DND-41 (cell line): ENCODE measurements around the gene TARDBP.
A peak's percentile ranks its signal among the peaks of the same experiment; 100 is the strongest.

Experiments
- ATAC-seq: fragments of 200-7000 bp; cut with Tn5 transposase; 3 replicates; pipeline ENCODE4 v1.9.1; 2021; ENCODE audit warnings: low read depth; ENCODE audit not compliant: insufficient read depth
- DNase-seq: peaks from one replicate; pipeline ENCODE4 v3.0.0-alpha.2; 2020
- H2AFZ ChIP-seq: 2 replicates; pipeline ENCODE4 v1.6.0; 2012; ENCODE audit warnings: low read depth, low read length
- H3K27ac ChIP-seq: 2 replicates; pipeline ENCODE4 v1.5.1; 2012; ENCODE audit warnings: low read length, inconsistent platforms
- H3K27me3 ChIP-seq: fragments of 200-600 bp; sonication (generic); 2 replicates; pipeline ENCODE4 v1.6.0; 2012; ENCODE audit warnings: low read length, mild to moderate bottlenecking, inconsistent platforms; ENCODE audit not compliant: insufficient read depth, poor library complexity
- H3K36me3 ChIP-seq: 2 replicates; pipeline ENCODE4 v1.5.1; 2012; ENCODE audit warnings: low read length, inconsistent platforms; ENCODE audit not compliant: insufficient read depth
- H3K4me1 ChIP-seq: 2 replicates; pipeline ENCODE4 v1.5.1; 2012; ENCODE audit warnings: mild to moderate bottlenecking, low read length; ENCODE audit not compliant: insufficient read depth
- H3K4me2 ChIP-seq: 2 replicates; pipeline ENCODE4 v1.6.0; 2012; ENCODE audit warnings: mild to moderate bottlenecking, moderate library complexity, low read length, inconsistent platforms; ENCODE audit not compliant: insufficient read depth
- H3K4me3 ChIP-seq, 2 experiments: fragments of 200-600 bp in 1 of 2; shearing (Covaris generic) in 1 of 2; 2 replicates each; pipeline ENCODE4 v1.5.1; 2012 to 2016; ENCODE audit warnings: inconsistent platforms in 2 of 2, low read length in 2 of 2, mild to moderate bottlenecking in 2 of 2, low read depth in 1 of 2, moderate library complexity in 1 of 2
- H3K79me2 ChIP-seq: 2 replicates; pipeline ENCODE4 v1.6.0; 2012; ENCODE audit warnings: low read length, inconsistent platforms; ENCODE audit not compliant: insufficient read depth
- H3K9ac ChIP-seq: 2 replicates; pipeline ENCODE4 v1.6.0; 2012; ENCODE audit warnings: low read depth, mild to moderate bottlenecking, inconsistent platforms, low read length, moderate library complexity
- H3K9me3 ChIP-seq: 2 replicates; pipeline ENCODE4 v1.5.1; 2012; ENCODE audit warnings: low read length, moderate library complexity, mild to moderate bottlenecking, inconsistent platforms; ENCODE audit not compliant: insufficient read depth, severe bottlenecking
- H4K20me1 ChIP-seq: 2 replicates; pipeline ENCODE4 v1.6.0; 2012; ENCODE audit warnings: low read length; ENCODE audit not compliant: insufficient read depth
- EZH2 ChIP-seq: IDR thresholded peaks from 3 replicates; pipeline ENCODE4 v1.6.1; 2012; ENCODE audit warnings: borderline replicate concordance, low read depth, mild to moderate bottlenecking, moderate library complexity, low read length, inconsistent platforms; ENCODE audit not compliant: severe bottlenecking
- TF ChIP-seq, protein P1 (sequence below): IDR thresholded peaks from 2 replicates; pipeline ENCODE4 v1.5.1; 2012; ENCODE audit warnings: borderline replicate concordance, low read length, moderate library complexity, mild to moderate bottlenecking; ENCODE audit not compliant: poor library complexity, severe bottlenecking; ENCODE audit errors: extremely low read depth

Gene TARDBP

DNA sequence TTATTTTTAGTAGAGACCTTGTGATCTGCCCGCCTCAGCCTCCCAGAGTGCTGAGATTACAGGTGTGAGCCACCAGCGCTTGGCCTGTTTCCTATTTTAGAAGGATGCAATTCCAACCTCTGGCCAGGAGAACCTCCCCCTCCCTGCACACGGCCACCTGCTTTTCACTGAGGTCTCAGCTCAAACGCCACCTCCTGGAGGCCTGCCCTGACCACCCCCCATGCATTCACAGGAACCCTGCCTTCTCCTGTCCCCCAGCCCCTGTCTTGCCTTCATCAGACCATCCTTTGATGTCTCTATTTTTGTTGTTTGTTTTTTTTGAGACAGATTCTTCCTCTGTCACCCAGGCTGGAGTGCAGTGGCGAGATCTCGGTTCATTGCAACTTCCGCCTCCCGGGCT lies 45.0 kb downstream of the TARDBP start:
- Histone ChIP-seq H2AFZ (no peak overlapping the region), H3K4me3 (no peak overlapping the region), H3K4me1 (peaks cover 34% of the 10 kb centered on the region), H3K36me3 (peaks cover 44% of the 10 kb centered on the region), H3K27me3 (no peaks in the 10 kb centered on the region), H3K9me3 (no peaks in the 10 kb centered on the region), H3K9ac (no peak overlapping the region), H4K20me1 (peaks cover 31% of the 10 kb centered on the region; the same call in 1 of the 2 replicates), H3K79me2 (peaks cover 37% of the 10 kb centered on the region), H3K4me2 (peak overlapping the region; percentile 97; the same call in 1 of the 2 replicates), H3K27ac (no peak overlapping the region)
- no peak for TF ChIP-seq EZH2
- TF ChIP-seq, protein P1, sequence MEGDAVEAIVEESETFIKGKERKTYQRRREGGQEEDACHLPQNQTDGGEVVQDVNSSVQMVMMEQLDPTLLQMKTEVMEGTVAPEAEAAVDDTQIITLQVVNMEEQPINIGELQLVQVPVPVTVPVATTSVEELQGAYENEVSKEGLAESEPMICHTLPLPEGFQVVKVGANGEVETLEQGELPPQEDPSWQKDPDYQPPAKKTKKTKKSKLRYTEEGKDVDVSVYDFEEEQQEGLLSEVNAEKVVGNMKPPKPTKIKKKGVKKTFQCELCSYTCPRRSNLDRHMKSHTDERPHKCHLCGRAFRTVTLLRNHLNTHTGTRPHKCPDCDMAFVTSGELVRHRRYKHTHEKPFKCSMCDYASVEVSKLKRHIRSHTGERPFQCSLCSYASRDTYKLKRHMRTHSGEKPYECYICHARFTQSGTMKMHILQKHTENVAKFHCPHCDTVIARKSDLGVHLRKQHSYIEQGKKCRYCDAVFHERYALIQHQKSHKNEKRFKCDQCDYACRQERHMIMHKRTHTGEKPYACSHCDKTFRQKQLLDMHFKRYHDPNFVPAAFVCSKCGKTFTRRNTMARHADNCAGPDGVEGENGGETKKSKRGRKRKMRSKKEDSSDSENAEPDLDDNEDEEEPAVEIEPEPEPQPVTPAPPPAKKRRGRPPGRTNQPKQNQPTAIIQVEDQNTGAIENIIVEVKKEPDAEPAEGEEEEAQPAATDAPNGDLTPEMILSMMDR: no peak
- ATAC-seq: no peak
- DNase-seq: no peak

DNA sequence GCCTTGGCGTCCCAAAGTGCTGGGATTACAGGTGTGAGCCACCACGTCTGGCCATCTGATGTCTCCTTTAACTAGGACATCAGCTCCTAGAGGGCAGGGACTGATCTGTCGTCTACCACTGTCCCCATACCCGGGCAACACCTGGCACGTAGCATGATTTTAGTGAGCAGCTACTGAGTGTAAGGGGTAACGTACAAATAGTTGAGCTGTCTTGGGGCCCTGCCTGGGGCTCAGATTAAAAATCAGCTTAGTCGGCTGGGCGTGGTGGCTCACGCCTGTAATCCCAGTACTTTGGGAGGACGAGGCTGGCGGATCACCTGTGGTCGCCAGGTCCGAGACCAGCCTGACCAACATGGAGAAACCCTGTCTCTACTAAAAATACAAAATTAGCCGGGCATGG lies 45.6 kb downstream of the TARDBP start:
- Histone ChIP-seq H3K4me2 (peak overlapping the region; percentile 97; the same call in 1 of the 2 replicates), H3K36me3 (peaks cover 44% of the 10 kb centered on the region), H3K27me3 (no peaks in the 10 kb centered on the region), H4K20me1 (peaks cover 29% of the 10 kb centered on the region; the same call in 1 of the 2 replicates), H2AFZ (no peak overlapping the region), H3K9ac (peak overlapping the region; percentile 83; the same call in 1 of the 2 replicates), H3K4me3 (peak overlapping the region in 1 of 2 experiments; percentile 12; a peak in 1 of 4 replicates), H3K27ac (no peak overlapping the region), H3K79me2 (peaks cover 37% of the 10 kb centered on the region), H3K4me1 (peaks cover 34% of the 10 kb centered on the region), H3K9me3 (no peaks in the 10 kb centered on the region)
- DNase-seq (no peak), ATAC-seq (no peak)
- TF ChIP-seq, protein P1: no peak
- no peak for TF ChIP-seq EZH2

DNA sequence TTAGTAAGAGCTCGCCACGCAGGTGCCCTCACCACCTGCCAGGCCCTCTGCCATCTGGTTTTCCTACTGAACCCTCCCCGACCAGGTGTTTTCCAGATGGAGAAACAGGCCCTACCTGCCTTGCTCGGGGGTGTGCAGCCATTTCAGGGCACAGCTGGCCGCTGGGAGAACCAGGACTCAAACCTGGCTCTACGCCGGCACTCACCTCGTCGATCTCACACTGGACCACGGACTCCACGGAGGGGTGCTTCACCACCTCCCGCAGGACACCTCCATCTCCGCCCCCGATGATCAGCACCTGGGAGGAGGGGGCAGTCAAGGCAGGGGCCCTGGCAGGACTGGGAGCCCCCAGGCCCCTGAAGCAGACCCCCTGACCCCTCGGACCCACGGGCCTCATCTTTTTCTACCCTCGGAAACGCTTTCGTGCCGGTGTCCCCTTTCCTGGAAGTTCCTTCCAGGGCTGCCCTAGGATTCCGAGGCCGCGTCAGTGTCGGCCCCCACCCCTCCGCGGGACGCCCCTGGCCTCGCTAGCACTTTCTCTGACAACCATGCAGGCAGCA lies 46.2 kb downstream of the TARDBP start:
- ATAC-seq (no peak), DNase-seq (no peak)
- H3K79me2 ChIP-seq: peaks cover 37% of the 10 kb centered on the region
- no peaks in the 10 kb centered on the region for H3K9me3 ChIP-seq
- H3K36me3 ChIP-seq: peaks cover 48% of the 10 kb centered on the region
- peak overlapping the region; percentile 77 for H3K27ac ChIP-seq
- H4K20me1 ChIP-seq: peaks cover 22% of the 10 kb centered on the region; the same call in 1 of the 2 replicates
- H3K4me1 ChIP-seq: peaks cover 34% of the 10 kb centered on the region
- no peaks in the 10 kb centered on the region for H3K27me3 ChIP-seq
- peak overlapping the region; percentile 97 for H3K4me2 ChIP-seq
- peak overlapping the region; percentile 83 for H3K9ac ChIP-seq
- TF ChIP-seq, protein P1: no peak
- TF ChIP-seq EZH2: no peak
- peak overlapping the region; percentile 95 to 99; a peak in 3 of 4 replicates for H3K4me3 ChIP-seq
- peak overlapping the region; percentile 86 for H2AFZ ChIP-seq
